NCI-H2107 treated with DMSO at 0.1 percent for 48 hours (cell line): ENCODE data around the gene DRD5.
A peak's percentile ranks its signal among the peaks of the same experiment; 100 is the strongest.

Source experiments
- DNase-seq: peaks from one replicate; lab custom pipeline; 2025; ENCODE audit not compliant: unreplicated experiment; lab: John Stamatoyannopoulos, UW

The DRD5 gene

DNA sequence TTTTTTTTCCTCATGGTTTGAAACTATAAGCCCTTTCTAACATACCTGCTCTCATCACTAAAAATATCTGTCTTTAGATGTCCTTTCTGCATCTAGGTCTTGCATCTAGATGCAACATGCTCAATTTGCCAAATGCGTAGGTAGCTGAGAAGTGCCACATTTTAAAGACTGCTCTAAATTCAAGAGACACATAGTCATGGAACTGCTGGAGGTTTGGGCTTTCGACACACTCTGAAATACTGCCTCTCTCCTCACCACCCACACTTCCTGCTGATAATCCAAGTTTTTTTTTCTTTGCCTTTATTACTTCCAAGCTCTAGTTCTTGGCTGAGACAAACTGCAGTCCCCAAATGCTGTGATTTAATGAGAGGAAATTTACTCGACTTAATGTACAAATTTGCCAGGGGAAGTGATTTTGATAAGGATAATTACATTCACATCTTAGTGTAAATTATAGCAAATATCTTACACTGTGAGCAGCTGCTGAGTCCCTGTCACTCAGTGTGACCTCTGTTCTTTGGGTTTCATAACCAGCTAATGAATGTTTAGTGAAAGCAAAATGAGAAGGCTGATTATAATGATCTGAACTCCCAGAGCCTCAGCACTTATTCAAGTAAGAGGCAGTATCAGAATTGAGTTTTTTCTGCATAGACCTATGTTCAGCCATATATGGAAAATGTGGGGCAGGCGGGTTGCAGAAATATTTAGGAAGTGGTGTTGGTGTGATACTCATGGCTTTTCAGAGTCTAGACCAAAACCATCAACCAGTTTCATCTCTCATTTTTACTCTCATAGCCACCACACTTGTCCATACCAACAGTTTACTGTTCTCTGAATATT, 31.3 kb downstream of the DRD5 start:
- no peak for DNase-seq

DNA sequence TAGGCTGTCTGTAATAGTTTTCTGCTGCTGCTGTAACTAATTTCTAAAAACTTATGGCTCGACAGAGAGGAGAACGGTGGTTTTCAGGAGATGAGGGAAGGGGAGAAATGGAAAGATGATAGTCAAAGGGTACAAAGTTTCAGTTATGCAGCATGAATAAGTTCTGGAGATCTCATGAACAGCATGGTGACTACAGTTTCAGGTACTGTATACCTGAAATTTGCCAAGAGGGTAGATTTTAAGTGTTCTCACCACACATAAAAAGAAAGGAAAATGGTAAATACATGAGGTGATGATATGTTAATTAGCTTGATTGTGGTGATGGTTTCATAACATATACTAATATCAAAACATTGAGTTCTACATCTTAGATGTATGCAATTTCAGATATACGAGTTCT, 34.9 kb downstream of the DRD5 start:
- DNase-seq, result no peak

DNA sequence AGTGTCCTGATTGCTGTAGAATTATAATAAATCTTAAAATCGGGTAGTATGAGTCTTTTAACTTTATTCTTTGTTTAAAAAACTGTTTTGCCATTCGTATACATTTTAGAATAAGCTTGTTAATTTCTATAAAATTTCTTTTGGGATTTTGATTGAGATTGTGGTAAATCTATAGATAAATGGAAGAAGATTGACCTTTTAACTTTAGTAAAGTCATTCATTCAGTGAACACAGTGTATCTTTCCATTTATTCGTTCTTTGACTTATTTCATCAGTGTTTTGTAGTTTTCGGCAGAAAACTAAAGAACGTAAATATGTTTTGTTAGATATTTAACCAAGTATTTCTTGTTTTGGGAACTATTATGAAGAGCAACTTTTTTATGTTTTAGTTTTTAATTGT, 38.9 kb downstream of the DRD5 start:
- DNase-seq, result no peak

DNA sequence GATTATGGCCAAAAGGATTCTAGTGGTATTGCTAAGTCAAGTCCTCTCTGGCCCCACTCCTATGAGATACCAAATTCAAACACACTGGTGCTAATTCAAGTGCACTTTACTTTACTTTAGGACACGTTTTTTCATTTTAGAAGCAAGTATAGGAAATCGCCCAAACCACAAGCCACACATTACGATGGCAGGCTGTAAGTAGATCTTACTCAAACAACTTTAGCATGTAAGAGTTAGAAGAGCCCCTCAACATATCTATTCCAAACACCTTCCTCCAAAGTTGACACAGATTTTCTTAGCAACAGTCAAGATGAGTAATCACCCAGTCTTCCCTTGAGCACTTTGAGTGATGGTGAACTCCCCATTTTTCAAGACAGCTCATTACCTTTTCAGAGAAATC, 43.6 kb downstream of the DRD5 start:
- peak; percentile 38 for DNase-seq

DNA sequence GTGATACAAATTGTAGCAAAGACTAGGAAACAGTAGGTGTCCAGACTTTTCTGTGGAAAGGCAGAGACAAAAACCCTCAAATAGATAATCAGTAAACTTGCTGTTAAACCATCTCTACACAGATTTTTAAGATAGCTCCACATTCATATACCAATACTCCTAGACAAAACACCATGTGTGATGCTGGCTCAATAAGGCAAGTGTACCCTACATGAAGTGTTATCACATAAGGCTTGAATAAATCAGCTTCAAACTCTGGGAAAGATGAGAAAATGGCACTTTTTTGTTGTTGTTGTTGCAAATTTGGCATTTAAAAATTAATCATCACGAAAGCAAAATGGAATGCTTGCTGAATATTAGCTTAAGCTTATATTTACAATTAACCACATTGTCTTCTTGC, 45.1 kb downstream of the DRD5 start:
- DNase-seq, result no peak

DNA sequence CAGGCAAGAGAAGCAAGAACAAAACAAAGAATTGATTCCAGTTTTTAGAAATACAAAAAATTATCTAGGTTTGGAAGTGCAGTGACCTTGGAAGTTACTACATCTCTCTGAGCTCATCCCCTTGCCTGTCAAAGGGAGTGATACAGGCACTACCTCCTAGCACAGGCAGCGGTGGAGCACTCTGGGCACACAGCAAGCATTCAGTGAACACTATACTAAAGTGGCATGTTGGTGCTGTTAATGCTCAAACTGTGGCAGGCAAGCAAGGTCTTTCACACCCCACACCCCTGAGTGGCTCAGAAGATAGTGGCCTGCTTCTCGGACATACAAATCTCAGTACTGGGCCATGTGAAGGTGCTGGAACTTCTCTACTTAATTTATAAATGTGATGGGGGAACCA, 51.2 kb downstream of the DRD5 start:
- peak; percentile 76 for DNase-seq

DNA sequence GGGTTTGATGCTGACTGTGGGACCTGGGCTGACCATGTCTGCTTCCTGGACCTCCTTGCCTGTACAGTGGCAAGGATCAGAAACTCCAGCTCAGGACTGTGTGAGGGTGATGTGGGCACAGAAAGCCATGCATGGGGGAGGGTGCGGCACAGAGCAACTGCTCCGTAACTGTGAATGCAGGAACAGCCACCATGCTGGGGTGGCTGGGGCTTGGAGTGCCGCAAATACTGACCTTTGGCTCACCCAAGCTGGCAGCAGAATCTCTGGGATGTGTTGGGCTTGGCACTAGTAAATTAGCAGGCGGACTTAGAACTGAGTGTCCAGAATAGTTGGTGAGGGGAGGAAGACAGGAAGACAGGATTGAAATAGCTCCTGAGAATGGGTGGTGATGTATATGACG, 52.0 kb downstream of the DRD5 start:
- no peak for DNase-seq
